Liver (tissue), 9 donors: ENCODE data around the gene KSR1. TPM values are rescaled to one million over a fixed set of nuclear protein-coding genes. Genes with fewer than 3 reads are reported as not detected.

Source experiments
- DNase-seq: peaks from one replicate; pipeline ENCODE4 v3.0.0-alpha.2; 2017; ENCODE audit warnings: low spot score
- H3K27ac ChIP-seq, 2 donors: one replicate each; pipeline ENCODE4 v1.7.0; 2013; ENCODE audit warnings: inconsistent platforms in 2 of 2, low read length in 2 of 2, control low read depth in 1 of 2, low read depth in 1 of 2, mild to moderate bottlenecking in 1 of 2
- H3K27me3 ChIP-seq, 4 donors: one replicate each; pipeline versions ENCODE4 v1.6.1 to v1.7.0; 2013; ENCODE audit warnings: low read length in 3 of 4, inconsistent platforms in 1 of 4, mild to moderate bottlenecking in 1 of 4, moderate library complexity in 1 of 4; ENCODE audit not compliant: control insufficient read depth in 4 of 4, insufficient read depth in 4 of 4
- H3K36me3 ChIP-seq, 4 donors: one replicate each; pipeline versions ENCODE4 v1.6.1 to v1.7.0; 2013; ENCODE audit warnings: low read length in 3 of 4, mild to moderate bottlenecking in 3 of 4, low read depth in 1 of 4, moderate library complexity in 1 of 4; ENCODE audit not compliant: control insufficient read depth in 4 of 4, insufficient read depth in 3 of 4
- H3K4me1 ChIP-seq, 4 donors: one replicate each; pipeline versions ENCODE4 v1.6.1 to v1.7.0; 2013; ENCODE audit warnings: low read length in 3 of 4, mild to moderate bottlenecking in 3 of 4, moderate library complexity in 1 of 4; ENCODE audit not compliant: control insufficient read depth in 4 of 4, insufficient read depth in 4 of 4
- H3K4me3 ChIP-seq, 3 donors: one replicate each; pipeline versions ENCODE4 v1.6.1 to v1.7.0; 2013; ENCODE audit warnings: low read length in 3 of 3, control low read depth in 1 of 3, low read depth in 1 of 3, mild to moderate bottlenecking in 1 of 3
- H3K9ac ChIP-seq, 2 donors: one replicate each; pipeline ENCODE4 v1.7.0; 2013; ENCODE audit warnings: low read length in 2 of 2, mild to moderate bottlenecking in 2 of 2, moderate library complexity in 2 of 2, control low read depth in 1 of 2, low read depth in 1 of 2
- H3K9me3 ChIP-seq, 4 donors: one replicate each; pipeline versions ENCODE4 v1.6.1 to v1.7.0; 2013; ENCODE audit warnings: low read length in 3 of 4; ENCODE audit not compliant: control insufficient read depth in 4 of 4
- CTCF ChIP-seq: fragments of 150-350 bp; IDR thresholded peaks from 2 replicates; pipeline ENCODE4 v1.5.1; 2017; ENCODE audit warnings: improper control_type of control experiment, low read depth, low read length; ENCODE audit not compliant: missing input control
- EGR1 ChIP-seq, 2 donors: IDR thresholded peaks; 2 replicates each; pipeline ENCODE4 v1.6.1; 2016 to 2018; ENCODE audit warnings: antibody characterized with exemption in 2 of 2, low read depth in 2 of 2
- FOXA1 ChIP-seq: IDR thresholded peaks from 2 replicates; pipeline ENCODE4 v1.6.1; 2016; ENCODE audit warnings: antibody characterized with exemption
- FOXA2 ChIP-seq: IDR thresholded peaks from 2 replicates; pipeline ENCODE4 v1.6.1; 2016; ENCODE audit warnings: antibody characterized with exemption
- HNF4G ChIP-seq: IDR thresholded peaks from 2 replicates; pipeline ENCODE4 v1.6.1; 2016; ENCODE audit warnings: antibody characterized with exemption
- RAD21 ChIP-seq, 2 donors: IDR thresholded peaks; 2 replicates each; pipeline ENCODE4 v1.6.1; 2016; ENCODE audit warnings: antibody characterized with exemption in 2 of 2, mild to moderate bottlenecking in 2 of 2
- REST ChIP-seq: IDR thresholded peaks from 2 replicates; pipeline ENCODE4 v1.6.1; 2016; ENCODE audit warnings: antibody characterized with exemption, mild to moderate bottlenecking
- SP1 ChIP-seq: IDR thresholded peaks from 2 replicates; pipeline ENCODE4 v1.6.1; 2018; ENCODE audit warnings: antibody characterized with exemption, mild to moderate bottlenecking
- TAF1 ChIP-seq: conservative IDR thresholded peaks from 2 replicates; pipeline ENCODE4 v1.6.1; 2016; ENCODE audit warnings: antibody characterized with exemption, mild to moderate bottlenecking
- YY1 ChIP-seq: IDR thresholded peaks from 2 replicates; pipeline ENCODE4 v1.6.1; 2016; ENCODE audit warnings: antibody characterized with exemption, mild to moderate bottlenecking
- WGBS: extraction: QIAGEN DNeasy Blood & Tissue Kit; methylation state at CpG from one replicate; pipeline ENCODE4 v1.1.7; 2013; 5-methylcytosine and 5-hydroxymethylcytosine counted together
- polyA plus RNA-seq, 2 donors: library from polyadenylated mRNA; stranded (reverse) in 1 of 2; unstranded in 1 of 2; fragments of 200-250 nt in 1 of 2; fragments of >200 nt in 1 of 2; fragmentation: Nextera tagmentation in 1 of 2; extraction: Ambion mirVana in 1 of 2; gene quantifications; one replicate each; pipeline versions ENCODE4 v1.2.1 to v1.2.3, GENCODE V29; 2013 to 2015
- total RNA-seq, 2 donors: library from RNA; depleted of rRNA; stranded (reverse); fragments of >200 nt; gene quantifications; one replicate each; pipeline ENCODE4 v1.2.3, GENCODE V29; 2014
- TF ChIP-seq, protein P1 (sequence below): IDR thresholded peaks from 2 replicates; pipeline ENCODE4 v1.6.1; 2016; ENCODE audit warnings: antibody characterized with exemption
- donor health status: healthy.
- donor health status: healthy.
- donor health status: healthy.
- donor health status: healthy.
- donor health status: healthy.

KSR1 gene
- total and polyA plus RNA-seq, 4 donors, result 1.2 to 9.0 (median 4.1) TPM

DNA sequence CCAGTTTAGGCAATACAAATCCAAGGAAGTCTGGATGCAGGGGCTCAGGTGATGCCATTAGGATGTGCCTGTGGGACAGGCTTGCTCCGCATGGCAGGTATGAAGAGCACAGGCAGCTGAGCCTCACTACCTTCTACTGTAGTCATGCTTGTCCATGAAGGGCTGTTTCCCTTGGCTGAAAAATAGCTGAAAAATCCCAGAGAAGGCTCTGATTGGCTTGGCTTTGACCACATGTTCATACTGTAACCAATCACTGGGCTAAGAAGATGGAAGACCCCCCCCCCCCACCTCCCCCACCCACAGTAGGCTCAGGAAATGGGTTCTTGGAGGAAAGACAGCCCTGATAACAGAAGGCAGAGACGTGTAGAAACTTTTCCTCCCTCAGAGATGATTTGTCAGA, 108.2 kb downstream of the KSR1 start:
- Histone ChIP-seq H3K27me3 (no peaks in the 10 kb centered on the region), H3K36me3 (no peaks in the 10 kb centered on the region), H3K4me3 (no peak overlapping the region), H3K9me3 (no peaks in the 10 kb centered on the region), H3K4me1 (peaks cover 2 to 8% (median 3%) of the 10 kb centered on the region in 4 donors), H3K9ac (no peak overlapping the region), H3K27ac (no peak overlapping the region)
- DNase-seq, result no peak
- TF ChIP-seq FOXA2 (no peak), REST (no peak), SP1 (no peak), HNF4G (no peak), EGR1 (IDR thresholded peaks at IDR 0.05; ENCODE audit: low read depth in 2 of 2) (no peak), TAF1 (no peak), YY1 (no peak)
- TF ChIP-seq, protein P1, sequence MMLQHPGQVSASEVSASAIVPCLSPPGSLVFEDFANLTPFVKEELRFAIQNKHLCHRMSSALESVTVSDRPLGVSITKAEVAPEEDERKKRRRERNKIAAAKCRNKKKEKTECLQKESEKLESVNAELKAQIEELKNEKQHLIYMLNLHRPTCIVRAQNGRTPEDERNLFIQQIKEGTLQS, result no peak
- whole genome bisulfite sequencing, result 86% methylated on average over 2 of the region's 2 CpGs

GRCh38 chr17:27565874-27566670, 109.8 kb downstream of the KSR1 start:
- no peaks in the 10 kb centered on the region for H3K36me3 ChIP-seq
- no peak overlapping the region for H3K27ac ChIP-seq
- no peaks in the 10 kb centered on the region for H3K27me3 ChIP-seq
- TF ChIP-seq CTCF (no peak), REST (no peak), RAD21 (IDR thresholded peaks at IDR 0.05) (no peak), FOXA1 (no peak), HNF4G (no peak)
- no peaks in the 10 kb centered on the region for H3K4me1 ChIP-seq
- 92% methylated on average over 11 of the region's 11 CpGs for WGBS
- H3K9ac ChIP-seq, result no peak overlapping the region
- no peak overlapping the region for H3K4me3 ChIP-seq
- no peak for DNase-seq
- H3K9me3 ChIP-seq, result no peaks in the 10 kb centered on the region
